Measurements from ENCODE around the gene RBMS2.
A peak's percentile ranks its signal among the peaks of the same experiment; 100 is the strongest.

Gene RBMS2

GRCh38 chr12:56636675-56637540, 115.3 kb downstream of the RBMS2 start:
- Histone ChIP-seq H3K36me3 (ENCODE audit: control insufficient read depth, insufficient read depth, low read length) (peaks cover 28% of the 10 kb centered on the region), H3K27ac (ENCODE audit: low read depth, low read length) (peak overlapping the region; percentile 96), H3K4me3 (ENCODE audit: low read length) (peak overlapping the region; percentile 91), H3K4me1 (ENCODE audit: control insufficient read depth, insufficient read depth, low read length) (peaks cover 12% of the 10 kb centered on the region), H3K27me3 (ENCODE audit: control insufficient read depth, insufficient read depth, low read length) (no peaks in the 10 kb centered on the region), H3K9ac (ENCODE audit: low read length) (peak overlapping the region; percentile 70)

GRCh38 chr12:56637621-56638020, 116.0 kb downstream of the RBMS2 start:
- Histone ChIP-seq H3K27me3 (ENCODE audit: control insufficient read depth, insufficient read depth, low read length) (no peaks in the 10 kb centered on the region), H3K4me1 (ENCODE audit: control insufficient read depth, insufficient read depth, low read length) (peaks cover 10% of the 10 kb centered on the region), H3K4me3 (ENCODE audit: low read length) (no peak overlapping the region), H3K9ac (ENCODE audit: low read length) (no peak overlapping the region), H3K36me3 (ENCODE audit: control insufficient read depth, insufficient read depth, low read length) (peaks cover 35% of the 10 kb centered on the region), H3K27ac (ENCODE audit: low read depth, low read length) (peak overlapping the region; percentile 96)

- Histone ChIP-seq H3K36me3 (ENCODE audit: control insufficient read depth, insufficient read depth, low read length) (peaks cover 53% of the 10 kb centered on the region), H3K4me3 (ENCODE audit: low read length) (no peak overlapping the region), H3K9ac (ENCODE audit: low read length) (no peak overlapping the region), H3K27me3 (ENCODE audit: control insufficient read depth, insufficient read depth, low read length) (no peaks in the 10 kb centered on the region), H3K27ac (ENCODE audit: low read depth, low read length) (no peak overlapping the region), H3K4me1 (ENCODE audit: control insufficient read depth, insufficient read depth, low read length) (peaks cover 13% of the 10 kb centered on the region)
These were observed 119.6 kb downstream of the RBMS2 start for GRCh38 chr12:56641219-56641618.

GRCh38 chr12:56644654-56645053, 123.0 kb downstream of the RBMS2 start:
- no peaks in the 10 kb centered on the region for H3K27me3 ChIP-seq (ENCODE audit: control insufficient read depth, insufficient read depth, low read length)
- peak overlapping the region; percentile 98 for H3K9ac ChIP-seq (ENCODE audit: low read length)
- H3K36me3 ChIP-seq (ENCODE audit: control insufficient read depth, insufficient read depth, low read length): peaks cover 33% of the 10 kb centered on the region
- H3K27ac ChIP-seq (ENCODE audit: low read depth, low read length): peak overlapping the region; percentile 99
- H3K4me1 ChIP-seq (ENCODE audit: control insufficient read depth, insufficient read depth, low read length): peaks cover 6% of the 10 kb centered on the region
- H3K4me3 ChIP-seq (ENCODE audit: low read length): peak overlapping the region; percentile 100

GRCh38 chr12:56645201-56645716, 123.6 kb downstream of the RBMS2 start:
- Histone ChIP-seq H3K4me3 (ENCODE audit: low read length) (peak overlapping the region; percentile 100), H3K4me1 (ENCODE audit: control insufficient read depth, insufficient read depth, low read length) (peaks cover 6% of the 10 kb centered on the region), H3K27ac (ENCODE audit: low read depth, low read length) (peak overlapping the region; percentile 99), H3K36me3 (ENCODE audit: control insufficient read depth, insufficient read depth, low read length) (peaks cover 30% of the 10 kb centered on the region), H3K27me3 (ENCODE audit: control insufficient read depth, insufficient read depth, low read length) (no peaks in the 10 kb centered on the region), H3K9ac (ENCODE audit: low read length) (peak overlapping the region; percentile 98)

Measured in rectal smooth muscle tissue (tissue), 1 donor.